ENCODE data around the gene SKIL.

Gene SKIL

GRCh38 chr3:170413291-170413690, 55.8 kb downstream of the SKIL start:
- DNase-seq = no peak

DNA sequence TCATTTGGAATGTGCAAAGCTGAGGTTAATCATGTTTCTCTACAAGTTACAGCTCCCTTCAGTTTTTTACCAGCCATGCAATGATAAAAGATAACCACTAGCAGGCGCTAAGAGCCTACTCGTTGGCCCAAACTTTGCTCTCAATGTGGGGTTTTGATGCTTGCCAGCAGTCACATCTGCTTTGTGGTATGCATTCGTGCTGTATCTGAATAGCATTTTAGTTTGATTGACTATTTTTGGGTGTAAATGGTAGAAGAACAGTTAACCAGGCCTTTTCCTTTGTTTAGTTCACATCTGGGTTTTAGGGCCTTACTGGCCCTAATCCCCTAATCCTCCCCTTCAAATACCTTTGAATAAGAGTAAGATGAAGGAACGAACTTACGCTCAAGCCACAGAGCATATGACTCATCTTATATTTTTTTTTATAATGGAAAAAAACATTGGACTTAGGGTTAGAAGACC, 56.7 kb downstream of the SKIL start:
- DNase-seq = peak; percentile 21

DNA sequence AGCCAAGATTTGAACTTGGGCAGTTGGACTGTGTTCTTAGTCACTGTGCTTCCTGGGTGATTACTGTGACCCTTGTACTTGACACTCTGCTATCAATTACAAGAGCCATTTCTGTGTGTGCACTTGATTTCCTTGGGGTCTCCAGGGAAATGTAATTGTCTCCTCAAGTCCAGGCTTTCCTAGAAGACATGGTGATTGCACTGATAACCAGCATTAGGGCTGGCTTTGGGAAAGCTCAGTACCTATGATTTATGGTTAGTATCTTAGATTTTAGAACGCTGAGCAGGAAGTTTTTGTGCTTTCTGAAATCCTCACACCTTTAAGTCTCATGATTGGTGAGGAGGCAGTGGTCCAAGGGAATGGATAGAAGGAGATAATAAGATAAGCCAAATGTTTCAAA, 59.6 kb downstream of the SKIL start:
- DNase-seq = no peak

DNA sequence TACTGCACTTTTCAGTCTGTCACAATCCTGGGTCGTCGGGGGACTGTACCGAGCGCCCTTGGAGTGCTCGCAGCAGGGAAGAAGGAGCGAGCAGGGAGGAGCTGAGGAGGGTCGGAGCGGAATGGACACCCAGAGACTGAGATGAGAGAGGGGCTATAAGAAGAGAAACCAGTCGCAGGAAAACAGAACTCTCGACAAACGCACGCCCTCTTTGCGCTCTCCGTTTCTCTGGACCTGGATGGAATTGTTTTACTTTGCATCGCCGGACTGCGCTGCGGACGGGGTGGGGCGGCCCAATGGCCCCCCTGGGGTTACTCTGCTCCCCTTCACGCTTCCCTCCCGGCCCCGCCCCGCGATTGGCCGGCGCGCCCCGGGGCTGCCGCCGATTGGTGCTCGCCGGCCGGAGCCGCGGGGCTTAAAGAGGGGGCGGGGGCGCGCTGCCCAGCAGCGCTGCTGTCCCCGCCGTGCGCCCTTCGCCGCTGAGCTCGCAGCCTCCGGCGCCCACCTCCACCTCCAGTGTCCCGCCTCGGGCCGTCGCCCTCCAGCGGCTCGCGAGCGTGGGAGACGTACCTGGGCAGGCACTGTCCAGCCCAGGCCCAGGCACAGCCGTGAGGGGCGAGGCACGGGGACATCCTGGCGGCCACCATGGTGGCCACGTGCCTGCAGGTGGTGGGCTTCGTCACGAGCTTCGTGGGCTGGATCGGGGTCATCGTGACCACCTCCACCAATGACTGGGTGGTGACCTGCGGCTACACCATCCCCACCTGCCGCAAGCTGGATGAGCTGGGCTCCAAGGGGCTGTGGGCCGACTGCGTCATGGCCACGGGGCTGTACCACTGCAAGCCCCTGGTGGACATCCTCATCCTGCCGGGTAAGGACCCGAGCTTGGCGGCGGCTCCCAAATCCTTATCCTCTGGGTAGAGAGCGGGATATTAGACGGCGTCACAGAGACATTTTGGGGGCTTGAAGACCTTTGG, 61.2 kb downstream of the SKIL start, which contains the start of gene CLDN11:
TSS of gene CLDN11 (plus strand) at position 447 of the 977 bp plus-strand sequence. CDS start at position 646, 199 bp downstream.
- no peak for DNase-seq

DNA sequence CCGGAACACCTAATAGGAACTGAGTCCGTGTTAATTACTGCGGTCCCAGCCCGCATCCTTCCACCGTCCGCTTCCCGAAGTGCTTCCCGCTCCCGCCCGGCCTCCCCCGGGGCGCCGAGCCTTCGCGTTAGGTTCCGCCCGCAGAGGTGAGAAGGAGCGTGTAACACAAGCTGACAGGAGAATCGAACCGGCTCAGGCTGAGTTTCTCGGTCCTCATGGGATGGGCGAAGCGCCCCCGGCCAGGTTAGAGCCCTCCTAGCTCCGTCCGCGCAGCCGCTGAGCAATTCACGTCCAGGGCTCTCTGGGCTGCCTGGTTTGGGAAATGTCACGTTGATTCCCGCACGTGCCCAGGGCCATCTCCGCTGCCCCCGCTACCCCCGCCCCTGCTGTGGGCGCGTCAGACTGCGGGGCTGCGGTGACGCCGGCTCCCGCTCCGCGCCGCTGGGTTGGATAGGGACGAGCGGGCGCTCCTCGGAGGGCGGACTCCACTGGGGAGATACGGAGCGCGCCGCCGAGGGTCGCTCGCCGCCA, 62.1 kb downstream of the SKIL start:
- no peak for DNase-seq

GRCh38 chr3:170420307-170420821, 62.8 kb downstream of the SKIL start:
- DNase-seq = no peak

DNA sequence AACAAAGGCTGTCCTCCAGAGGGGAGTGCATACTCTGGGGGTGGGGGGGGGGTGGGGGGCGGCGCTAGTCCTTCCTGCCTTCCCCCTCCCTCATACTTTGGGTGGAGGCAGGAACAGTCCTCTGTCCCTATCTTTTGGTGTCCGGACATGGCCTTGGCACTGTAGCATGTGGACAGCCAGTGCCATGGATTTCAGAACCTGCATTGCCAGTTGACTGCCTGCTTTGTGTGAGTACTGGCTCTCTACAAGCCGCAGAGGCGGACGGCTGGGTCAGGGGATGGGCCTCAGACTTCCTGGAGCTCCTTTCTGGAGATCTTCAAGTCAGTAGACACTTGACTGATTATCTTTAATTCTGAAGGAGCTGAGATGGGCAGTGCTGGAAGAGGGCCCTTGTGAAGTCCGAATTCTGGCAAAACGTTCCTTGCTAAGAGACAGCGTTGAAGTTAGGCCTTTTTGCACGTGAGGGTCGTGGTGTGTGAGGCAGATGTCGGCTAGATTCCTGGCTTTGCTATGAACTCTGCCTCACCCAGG, 63.7 kb downstream of the SKIL start:
- no peak for DNase-seq

- no peak for DNase-seq
Observed at GRCh38 chr3:170421758-170422157, 64.2 kb downstream of the SKIL start.

DNA sequence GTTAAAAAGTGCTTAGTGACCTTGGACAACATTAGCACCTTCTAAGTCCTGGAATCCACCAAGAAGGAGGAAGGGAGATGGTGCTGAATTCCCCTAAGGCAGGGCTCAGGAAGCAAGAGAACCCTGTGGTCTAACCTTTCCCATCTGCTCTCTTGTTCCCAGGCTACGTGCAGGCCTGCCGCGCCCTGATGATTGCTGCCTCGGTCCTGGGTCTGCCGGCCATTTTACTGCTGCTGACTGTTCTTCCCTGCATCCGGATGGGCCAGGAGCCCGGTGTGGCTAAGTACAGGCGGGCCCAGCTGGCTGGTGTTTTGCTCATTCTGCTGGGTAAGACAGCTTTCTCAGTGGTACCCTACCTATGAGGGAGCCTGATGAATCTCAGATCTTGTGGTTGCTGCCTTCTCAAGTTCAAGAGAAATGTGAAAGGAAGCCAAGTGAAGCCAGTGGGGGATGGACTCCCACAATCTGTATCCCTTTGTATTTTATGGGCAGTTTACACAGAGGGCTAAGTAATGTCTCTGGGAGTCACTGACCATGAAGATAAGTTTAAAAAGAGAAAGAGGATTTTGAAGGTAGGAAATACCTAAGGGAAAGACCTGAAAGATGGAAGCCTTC, 65.6 kb downstream of the SKIL start:
- DNase-seq = no peak

DNA sequence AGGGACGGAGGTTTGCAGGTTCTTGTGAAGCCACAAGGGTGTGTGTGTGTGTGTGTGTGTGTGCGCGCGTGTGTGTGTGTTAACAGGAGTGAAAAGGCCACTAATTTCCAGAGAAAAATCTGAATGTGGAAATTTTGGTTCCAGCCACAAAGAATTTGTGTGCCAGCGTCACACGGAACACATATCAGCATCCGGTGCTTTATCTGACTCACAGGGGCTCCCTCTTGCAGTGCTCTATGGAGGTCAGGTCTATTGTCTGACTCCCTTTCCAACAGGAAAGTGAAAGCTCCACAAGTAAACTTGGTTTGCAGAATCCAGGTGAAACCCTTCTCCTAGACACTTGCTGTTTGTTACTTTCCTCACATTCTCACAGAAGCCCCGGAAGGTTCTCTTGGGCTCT, 67.4 kb downstream of the SKIL start:
- no peak for DNase-seq

GRCh38 chr3:170425491-170426239, 68.2 kb downstream of the SKIL start:
- no peak for DNase-seq

DNA sequence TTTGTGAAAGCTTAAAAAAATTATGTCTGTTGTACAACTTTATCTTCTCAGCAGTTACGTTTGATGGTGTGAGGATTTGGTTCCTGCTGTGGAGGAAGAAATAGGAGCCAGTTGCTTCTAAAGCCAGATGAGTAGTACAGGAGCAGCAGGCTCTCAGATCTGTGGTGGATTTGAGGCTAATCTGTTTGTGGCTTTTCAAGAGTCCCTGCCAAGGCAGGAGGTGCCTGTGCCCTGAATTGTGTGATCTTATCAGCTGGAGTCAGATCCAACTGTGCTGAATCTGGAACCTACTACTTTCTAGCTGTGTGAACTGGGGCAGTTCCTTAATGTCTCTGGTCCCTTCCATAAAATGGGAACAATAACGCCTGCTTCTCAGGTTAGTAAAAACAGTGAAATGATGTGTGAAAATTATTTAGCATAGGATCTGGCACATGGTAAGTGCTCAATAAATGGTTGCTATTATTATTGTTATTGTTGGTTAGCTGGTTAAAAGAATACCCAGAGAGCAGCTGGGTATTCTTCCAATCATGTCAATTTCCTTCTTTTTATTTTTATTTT, 68.8 kb downstream of the SKIL start:
- DNase-seq = no peak

- no peak for DNase-seq
Observed at GRCh38 chr3:170428095-170428494, 70.6 kb downstream of the SKIL start.

DNA sequence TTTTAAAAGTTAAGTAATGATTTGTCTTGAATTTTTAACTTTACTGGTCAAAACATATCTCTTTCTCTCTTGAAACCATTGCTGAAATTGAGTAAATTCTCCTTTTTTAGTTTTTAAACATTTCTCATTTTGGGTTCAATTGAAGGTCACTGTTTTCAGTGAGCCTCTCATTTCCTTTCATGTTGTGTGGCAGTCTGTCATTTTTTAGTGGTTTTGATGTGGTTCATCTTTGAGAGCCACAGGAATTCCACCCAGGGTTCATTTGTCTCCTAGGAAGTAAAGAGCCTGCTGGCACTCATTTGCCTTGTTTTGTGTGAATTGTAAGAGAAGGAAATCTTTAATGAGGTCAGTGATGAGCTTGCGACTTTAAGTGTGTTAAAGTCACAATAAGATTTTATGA, 71.5 kb downstream of the SKIL start:
- no peak for DNase-seq

DNA sequence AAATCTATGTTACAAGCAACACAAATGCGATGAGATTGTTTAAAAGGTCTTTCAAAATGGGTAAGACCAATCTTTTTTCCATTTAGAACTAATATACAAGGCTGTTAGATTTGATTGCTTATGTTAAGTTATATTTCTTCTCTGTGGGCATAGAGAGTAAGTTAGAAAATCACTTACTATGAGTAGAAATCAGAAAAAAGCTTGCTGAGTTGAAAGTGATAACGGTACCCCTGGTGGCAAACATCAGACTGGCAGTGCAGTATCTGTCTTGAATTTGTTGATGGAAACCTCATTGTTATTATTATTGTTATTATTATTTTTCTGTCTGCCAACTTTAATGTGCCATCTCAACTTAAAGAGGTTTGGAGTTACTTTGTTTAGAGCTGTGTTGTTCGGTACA, 73.5 kb downstream of the SKIL start:
- no peak for DNase-seq

- no peak for DNase-seq
Observed at GRCh38 chr3:170432416-170432815, 74.9 kb downstream of the SKIL start.

GRCh38 chr3:170436697-170437096, 79.2 kb downstream of the SKIL start:
- DNase-seq = no peak

DNA sequence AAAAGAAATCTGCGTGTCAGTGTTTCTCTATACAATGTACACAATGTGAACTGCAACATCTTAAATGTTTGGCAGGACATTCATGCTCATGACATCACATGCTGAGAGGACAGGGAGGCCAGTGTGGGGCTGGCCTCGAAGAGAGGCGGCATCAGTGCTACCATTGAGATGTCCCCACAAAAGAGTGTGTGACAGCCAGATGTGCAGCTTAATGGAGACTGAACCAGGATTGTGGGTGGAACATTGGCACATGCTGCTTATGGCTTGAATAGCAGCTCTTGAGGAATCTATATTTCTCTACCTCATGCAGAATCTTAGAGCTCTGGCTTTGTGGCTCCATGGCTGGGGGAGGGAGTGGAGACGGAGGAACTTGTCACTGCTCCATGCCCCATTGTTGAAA, 79.7 kb downstream of the SKIL start:
- DNase-seq = no peak

DNA sequence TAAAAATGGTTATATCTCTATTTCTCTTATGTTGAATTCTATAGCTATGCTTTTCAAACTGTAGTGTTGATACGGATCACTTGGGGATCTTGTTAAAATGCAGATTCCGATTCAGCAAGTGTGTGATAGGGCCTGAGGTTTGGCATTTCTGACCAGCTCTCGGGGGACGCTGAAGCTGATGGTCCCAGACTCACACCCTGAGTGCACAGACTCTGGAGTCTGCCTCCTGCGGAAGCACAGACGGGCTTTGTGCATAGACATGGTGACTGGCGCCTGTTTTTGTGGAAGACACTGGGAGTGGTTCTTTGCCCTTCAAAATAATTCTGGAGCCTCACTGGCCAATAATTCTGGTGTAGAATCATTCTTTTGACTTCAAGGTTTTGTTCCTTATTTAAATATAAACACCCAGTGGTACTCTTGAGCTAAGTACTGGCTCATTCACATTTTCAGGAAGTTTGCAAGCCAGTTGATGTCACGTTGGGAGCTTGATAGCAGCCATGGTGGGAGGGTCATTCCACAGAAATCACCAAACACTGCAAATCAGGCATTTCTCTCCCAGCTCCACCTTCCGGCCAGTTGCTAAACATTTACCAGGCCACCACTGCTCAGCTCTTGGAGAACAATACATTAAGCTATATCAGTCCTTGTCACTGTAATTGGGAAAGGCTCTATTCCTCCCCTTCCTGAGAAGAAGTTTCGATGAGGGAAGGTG, 80.3 kb downstream of the SKIL start:
- no peak for DNase-seq

DNA sequence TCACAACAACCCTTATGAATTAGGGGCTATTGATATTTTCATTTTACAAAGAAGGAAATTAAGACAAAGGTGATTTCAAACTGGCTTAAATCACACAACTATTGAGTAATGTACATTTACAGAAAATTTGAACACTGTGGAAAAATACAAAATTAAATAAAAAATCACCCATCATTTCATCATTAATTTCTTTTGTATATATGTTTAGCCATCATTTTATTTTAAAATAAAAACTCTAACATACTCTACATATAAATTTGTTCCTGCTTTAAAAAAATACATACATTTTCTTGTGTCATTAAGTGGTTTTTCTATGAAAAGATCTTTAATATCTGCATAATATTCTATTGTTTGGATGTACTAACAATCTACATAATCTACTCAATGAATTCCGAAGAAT, 81.3 kb downstream of the SKIL start:
- DNase-seq = no peak

DNA sequence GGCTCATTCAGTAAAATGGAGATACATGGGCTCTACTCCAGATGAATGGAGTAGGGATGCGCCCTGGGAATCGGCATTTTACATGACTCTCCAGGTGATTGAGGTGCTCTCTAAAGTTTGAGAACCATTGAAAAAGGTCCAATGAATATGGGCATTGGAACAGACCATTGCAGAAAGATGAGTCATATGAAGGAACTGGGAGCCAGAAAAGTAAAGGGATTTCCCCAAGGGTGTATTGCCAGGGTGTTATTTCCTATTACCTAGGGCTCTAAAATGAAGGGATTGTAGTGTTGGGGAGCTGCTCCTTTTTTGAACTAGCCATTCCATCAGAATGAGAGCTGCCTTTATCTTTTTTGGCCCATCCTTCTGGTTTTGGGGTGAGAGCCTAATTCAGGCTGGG, 82.8 kb downstream of the SKIL start:
- no peak for DNase-seq

DNA sequence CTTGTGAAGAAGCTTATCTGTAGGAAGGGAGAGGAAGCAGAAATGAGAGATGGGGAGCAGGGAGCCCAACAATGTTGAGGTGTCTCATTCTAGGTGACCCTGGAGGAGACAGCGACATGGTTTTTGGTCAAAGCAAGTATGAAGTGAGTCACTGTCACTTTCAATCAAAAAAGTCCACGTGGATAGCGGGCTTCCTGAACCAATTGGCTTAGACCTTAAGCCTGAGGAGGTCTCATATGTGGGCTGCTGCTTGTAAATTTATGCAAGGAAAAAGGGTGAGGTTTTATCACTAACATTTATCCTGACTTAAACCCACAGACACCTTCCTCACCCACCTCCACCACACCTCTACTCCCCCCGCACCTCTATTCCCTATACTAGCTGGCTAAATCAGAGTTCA, 83.9 kb downstream of the SKIL start:
- DNase-seq = no peak
